ENCODE data around the gene CD44. TPM values are rescaled to one million over a fixed set of nuclear protein-coding genes. Genes with fewer than 3 reads are reported as not detected.

CD44 gene
- total RNA-seq, 1 donor: 647 TPM

DNA sequence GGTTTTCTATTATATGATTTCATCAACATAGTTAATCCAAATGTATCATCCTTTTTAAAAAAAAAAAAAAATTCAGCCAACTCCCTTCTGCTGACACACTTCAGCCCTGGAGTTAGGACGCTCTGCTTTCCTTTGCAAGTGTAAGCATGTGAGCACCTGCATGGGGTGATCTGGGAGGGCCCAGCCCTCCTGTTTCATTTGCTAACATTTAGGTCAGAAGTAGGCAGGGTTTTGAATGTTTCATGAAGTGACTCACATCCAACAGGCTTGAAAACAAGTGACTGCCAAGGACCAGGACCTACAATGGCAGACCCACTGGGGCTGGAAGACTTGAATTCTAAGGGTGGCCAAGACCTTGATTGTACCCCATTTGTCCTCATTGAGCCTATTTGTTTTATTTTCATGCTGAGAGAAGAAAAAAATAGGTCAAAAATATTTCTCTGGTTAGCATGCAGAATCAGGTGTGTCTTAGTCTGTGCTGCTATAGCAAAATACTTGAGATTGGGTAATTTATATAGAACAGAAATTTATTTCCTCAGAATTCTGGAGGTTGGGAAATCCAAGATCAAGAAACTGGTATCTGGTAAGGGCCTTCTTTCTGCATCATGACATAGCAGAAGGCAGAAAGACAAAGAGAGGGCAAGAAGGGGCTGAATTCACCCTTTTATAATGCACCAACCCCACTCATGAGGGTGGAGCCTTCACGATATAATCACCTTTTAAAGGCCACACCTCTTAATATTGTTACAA lies 137.6 kb downstream of the CD44 start:
- DNase-seq (ENCODE audit: low read depth): no peak

DNA sequence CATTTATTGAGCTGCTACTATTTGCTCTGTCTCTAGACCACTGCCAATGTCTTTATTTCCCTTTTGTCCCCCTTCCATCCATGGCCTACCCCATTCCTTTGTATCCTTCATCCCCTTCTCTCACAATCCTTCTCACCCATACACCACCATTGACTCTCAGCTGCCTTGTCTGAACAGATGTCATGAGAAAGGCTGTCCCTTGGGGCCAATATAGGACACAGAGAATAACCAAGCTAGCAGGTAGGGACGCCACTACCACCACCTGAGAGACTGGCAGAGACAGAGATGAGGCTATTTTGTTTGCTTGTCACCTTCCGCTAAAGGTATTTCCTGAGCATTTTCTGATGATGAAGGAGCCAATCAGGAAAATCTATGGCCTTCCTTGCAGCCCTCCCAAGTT lies 138.9 kb downstream of the CD44 start:
- no peak for TF ChIP-seq CTCF (IDR thresholded peaks at IDR 0.05; ENCODE audit: insufficient read depth, low read depth, low read length)
- no peak overlapping the region for H3K4me3 ChIP-seq (ENCODE audit: low read depth, low read length)
- no peak for DNase-seq (ENCODE audit: low read depth)

More for the DNA sequence above, 137.6 kb downstream of the CD44 start:
- no peak for TF ChIP-seq CTCF (IDR thresholded peaks at IDR 0.05; ENCODE audit: insufficient read depth, low read depth, low read length)
- no peak overlapping the region for H3K4me3 ChIP-seq (ENCODE audit: low read depth, low read length)

DNA sequence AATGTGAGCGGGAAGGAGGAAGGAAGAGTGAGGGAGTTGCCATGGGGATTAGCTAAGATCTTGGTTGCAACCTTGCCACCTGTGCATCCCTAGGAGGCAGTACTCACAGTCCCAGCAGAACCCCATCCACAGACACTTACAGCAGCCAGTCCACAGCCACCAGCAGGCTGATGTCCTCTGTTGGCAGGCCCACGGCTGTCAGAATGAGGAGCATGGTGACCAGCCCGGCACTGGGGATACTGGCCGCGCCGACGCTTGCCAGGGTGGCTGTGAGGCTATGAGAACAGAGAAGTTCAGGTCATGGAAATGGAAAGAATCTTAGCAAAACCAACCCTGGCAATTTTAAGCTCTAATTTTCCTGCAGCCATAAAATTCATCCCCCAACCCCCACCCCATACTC lies 141.8 kb downstream of the CD44 start:
- DNase-seq (ENCODE audit: low read depth): no peak
- H3K4me3 ChIP-seq (ENCODE audit: low read depth, low read length): no peak overlapping the region
- TF ChIP-seq CTCF (IDR thresholded peaks at IDR 0.05; ENCODE audit: insufficient read depth, low read depth, low read length): no peak

- TF ChIP-seq CTCF (IDR thresholded peaks at IDR 0.05; ENCODE audit: insufficient read depth, low read depth, low read length): no peak
- DNase-seq (ENCODE audit: low read depth): peak; percentile 94
- no peak overlapping the region for H3K4me3 ChIP-seq (ENCODE audit: low read depth, low read length)
Observed at GRCh38 chr11:35281169-35281688, 142.3 kb downstream of the CD44 start.

Other genes starting within 250 kb of the CD44 start
- gene APIP, start 222.8 kb upstream of the CD44 start, total RNA-seq: 22.5 and 33.2 TPM in 2 replicates
- 32.5 and 66.9 TPM in 2 replicates for gene PDHX, start 222.6 kb upstream of the CD44 start, total RNA-seq

Data from fibroblast of villous mesenchyme (primary cell).